Neural cell (in vitro differentiated cells): ENCODE results near the gene ZNF814.

Source experiments
- CTCF ChIP-seq: fragments of 450-650 bp; IDR thresholded peaks from 2 replicates; pipeline ENCODE4 v1.5.1; 2014; ENCODE audit warnings: antibody characterized with exemption, mild to moderate bottlenecking, moderate library complexity; ENCODE audit not compliant: poor library complexity, severe bottlenecking
- EP300 ChIP-seq: fragments of 450-650 bp; conservative IDR thresholded peaks from 2 replicates; pipeline ENCODE4 v1.6.1; 2014; ENCODE audit warnings: antibody characterized with exemption, mild to moderate bottlenecking, moderate library complexity; ENCODE audit not compliant: poor library complexity, severe bottlenecking
- EZH2 ChIP-seq: fragments of 200-600, 300-800 bp; shearing (Covaris generic), sonication (generic); IDR thresholded peaks from 2 replicates; pipeline ENCODE4 v1.6.1; 2014; ENCODE audit warnings: antibody characterized with exemption, low read length, borderline replicate concordance, mild to moderate bottlenecking; ENCODE audit not compliant: insufficient read depth, poor library complexity, severe bottlenecking
- MXI1 ChIP-seq: fragments of 450-650 bp; conservative IDR thresholded peaks from 2 replicates; pipeline ENCODE4 v1.6.1; 2014; ENCODE audit warnings: antibody characterized with exemption, mild to moderate bottlenecking; ENCODE audit not compliant: poor library complexity, severe bottlenecking
- POLR2AphosphoS5 ChIP-seq: IDR thresholded peaks from 2 replicates; pipeline ENCODE4 v1.6.1; 2012
- RAD21 ChIP-seq: fragments of 450-650 bp; conservative IDR thresholded peaks from 2 replicates; pipeline ENCODE4 v1.6.1; 2014; ENCODE audit warnings: antibody characterized with exemption, mild to moderate bottlenecking, moderate library complexity
- REST ChIP-seq: IDR thresholded peaks from 2 replicates; pipeline ENCODE4 v1.6.1; 2012; ENCODE audit warnings: borderline replicate concordance
- SMC3 ChIP-seq: fragments of 450-650 bp; conservative IDR thresholded peaks from 2 replicates; pipeline ENCODE4 v1.6.1; 2014; ENCODE audit warnings: antibody characterized with exemption, mild to moderate bottlenecking, moderate library complexity; ENCODE audit not compliant: poor library complexity
- TAF1 ChIP-seq: IDR thresholded peaks from 2 replicates; pipeline ENCODE4 v1.6.1; 2012; ENCODE audit warnings: low read depth

GRCh38 chr19:57803265-57803593 is 85.6 kb downstream of the ZNF814 start:
- TF ChIP-seq CTCF, result no peak
- TF ChIP-seq EZH2, result no peak
- no peak for TF ChIP-seq RAD21
- TF ChIP-seq POLR2AphosphoS5, result no peak
- no peak for TF ChIP-seq MXI1
- TF ChIP-seq EP300, result no peak
- no peak for TF ChIP-seq TAF1
- TF ChIP-seq SMC3, result no peak
- TF ChIP-seq REST, result peak; percentile 3
